HG02970 (cell line): ENCODE results near the gene MYO15A.

Source experiments
- ATAC-seq: cut with Tn5 transposase; IDR thresholded peaks from one replicate; pipeline ENCODE4 v1.9.1; 2021; ENCODE audit warnings: mild to moderate bottlenecking, moderate library complexity, moderate number of reproducible peaks; ENCODE audit not compliant: unreplicated experiment, low FRiP score

MYO15A gene

DNA sequence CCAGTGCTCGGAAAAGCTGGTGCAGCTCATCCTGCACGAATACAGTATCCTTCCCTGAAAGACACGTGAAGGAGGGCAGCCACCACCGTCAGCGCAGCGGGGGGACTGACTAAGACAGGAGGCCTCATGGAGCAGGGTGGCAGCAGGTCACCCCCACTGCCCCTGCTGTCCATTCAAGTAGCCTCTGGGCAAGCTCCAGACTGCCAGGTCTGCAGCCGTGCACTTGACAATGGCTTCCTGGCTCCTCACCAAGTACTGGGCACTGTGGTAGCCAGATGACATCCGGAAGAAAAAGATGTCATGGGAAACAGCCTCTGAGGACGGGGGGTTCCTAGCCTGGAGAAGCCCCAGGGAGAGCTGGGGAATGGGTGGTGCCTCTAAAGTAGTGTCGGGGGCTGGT lies 7.9 kb upstream of the MYO15A start:
- no peak for ATAC-seq

DNA sequence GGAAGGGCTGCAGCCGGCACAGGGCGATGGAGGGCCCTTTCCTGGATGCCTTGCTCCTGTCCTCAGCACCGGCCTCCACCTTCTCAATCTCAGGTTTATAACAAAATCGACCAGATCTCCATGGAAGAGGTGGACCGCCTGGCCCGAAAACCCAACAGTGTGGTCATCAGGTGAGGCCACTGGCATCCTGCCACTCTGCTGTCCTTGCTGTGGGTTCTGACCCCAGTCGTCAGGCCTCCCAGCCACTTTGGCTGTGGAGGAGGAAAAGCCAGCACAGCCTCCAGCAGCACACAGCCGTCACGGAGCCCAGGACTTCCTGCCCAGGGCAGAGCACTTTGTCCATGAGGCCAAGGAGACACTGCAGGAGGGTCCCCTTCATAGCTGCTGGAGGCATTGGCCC lies 6.7 kb upstream of the MYO15A start:
- no peak for ATAC-seq

GRCh38 chr17:18102640-18103039 lies 5.9 kb upstream of the MYO15A start:
- no peak for ATAC-seq

- no peak for ATAC-seq
These were observed 3.5 kb upstream of the MYO15A start for GRCh38 chr17:18105027-18105426.

DNA sequence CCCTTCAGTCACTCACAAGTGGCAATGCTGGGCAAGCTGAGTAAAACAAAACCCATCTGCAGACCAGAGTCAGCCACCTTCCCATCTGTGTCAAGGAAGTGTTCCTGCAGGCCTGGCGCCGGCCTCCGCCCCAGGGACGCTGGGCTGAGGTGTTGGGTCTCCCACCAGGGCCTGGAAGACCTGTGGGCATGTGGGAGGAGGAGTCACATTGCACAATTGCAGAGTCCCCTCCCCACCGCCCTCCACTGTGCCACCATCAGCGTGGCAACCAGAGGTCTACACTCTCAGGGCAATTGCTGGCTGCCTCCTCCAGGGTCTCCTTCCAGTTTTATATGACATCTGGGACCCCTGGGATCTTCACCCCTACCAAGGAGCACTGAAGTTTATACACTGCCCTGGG lies 3.0 kb upstream of the MYO15A start:
- ATAC-seq, result no peak

DNA sequence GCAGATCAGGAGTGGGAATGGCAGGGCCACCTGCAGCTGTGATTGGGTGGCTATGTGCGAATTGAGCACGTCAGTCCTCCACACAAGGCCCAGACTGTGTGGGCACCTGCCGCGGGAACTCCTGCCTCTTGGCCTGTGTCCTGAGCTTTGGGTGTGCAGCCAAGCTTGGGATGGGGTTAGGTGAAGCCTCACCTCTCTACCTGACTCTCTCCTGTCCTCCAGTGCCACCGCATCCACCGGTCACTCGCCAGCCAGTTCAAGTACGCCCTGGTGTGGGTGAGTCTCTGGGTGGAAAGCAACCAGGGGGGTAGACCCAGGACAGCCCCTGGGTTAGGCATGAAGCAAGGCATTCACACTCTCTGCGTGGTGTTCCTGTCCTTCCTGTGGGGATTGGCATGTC lies 2.3 kb upstream of the MYO15A start:
- no peak for ATAC-seq

DNA sequence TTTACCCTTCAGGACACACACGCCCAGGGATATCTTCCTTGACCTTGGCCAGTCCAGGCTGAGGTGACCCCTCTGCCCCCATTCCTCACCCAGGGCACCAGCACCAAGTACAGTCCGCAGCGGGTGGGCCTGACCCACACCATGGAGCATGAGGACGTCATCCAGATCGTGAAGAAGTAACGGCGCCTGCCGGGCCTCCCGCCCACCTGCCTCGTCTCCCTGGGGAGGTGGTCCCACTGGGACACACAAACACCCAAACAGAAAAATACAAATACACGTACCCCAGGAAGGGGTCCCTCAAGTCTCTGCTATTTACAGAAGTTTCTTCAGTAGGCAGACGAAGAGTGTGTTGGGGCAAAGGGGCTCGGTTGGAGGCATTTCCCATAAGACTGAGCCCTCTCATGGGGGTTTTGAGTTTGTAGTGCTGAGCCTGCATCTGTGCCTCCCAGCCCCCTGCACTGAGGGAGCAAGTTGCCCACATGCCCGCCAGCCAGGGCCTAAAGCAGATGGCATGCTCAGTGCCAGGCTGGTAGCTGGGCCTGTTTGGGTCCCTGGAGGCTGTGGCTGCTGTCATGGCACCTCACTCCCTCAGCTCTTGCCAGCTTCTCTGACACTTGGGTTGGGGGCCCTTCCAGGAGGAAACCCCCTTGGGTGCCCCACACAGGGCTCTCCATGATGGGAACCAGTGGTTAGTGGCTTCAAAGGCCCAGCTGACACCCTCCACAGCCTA lies 1.3 kb upstream of the MYO15A start:
- no peak for ATAC-seq

DNA sequence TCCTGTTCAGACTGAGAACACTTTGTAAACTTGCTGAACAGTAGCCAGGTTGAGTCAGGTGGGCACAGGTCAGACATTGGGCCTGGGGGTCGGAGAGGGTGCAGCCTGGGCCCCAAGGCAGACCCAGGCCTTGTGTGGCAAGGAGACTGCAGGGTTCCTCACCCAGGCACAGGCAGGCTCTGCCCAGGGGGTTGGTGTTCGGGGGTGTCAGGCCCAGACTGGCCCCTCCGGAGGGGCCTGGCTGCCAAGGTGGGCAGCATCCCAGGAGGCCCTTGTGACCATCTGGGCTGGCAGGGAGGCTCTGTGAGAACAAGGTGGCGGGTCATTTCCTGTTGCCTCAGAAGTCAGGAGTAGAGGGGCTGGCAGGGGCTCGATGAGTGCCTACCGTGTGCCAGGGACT lies 585 bp upstream of the MYO15A start:
- ATAC-seq, result no peak

- ATAC-seq, result no peak
These were observed 1.5 kb downstream of the MYO15A start for GRCh38 chr17:18109935-18110485.

DNA sequence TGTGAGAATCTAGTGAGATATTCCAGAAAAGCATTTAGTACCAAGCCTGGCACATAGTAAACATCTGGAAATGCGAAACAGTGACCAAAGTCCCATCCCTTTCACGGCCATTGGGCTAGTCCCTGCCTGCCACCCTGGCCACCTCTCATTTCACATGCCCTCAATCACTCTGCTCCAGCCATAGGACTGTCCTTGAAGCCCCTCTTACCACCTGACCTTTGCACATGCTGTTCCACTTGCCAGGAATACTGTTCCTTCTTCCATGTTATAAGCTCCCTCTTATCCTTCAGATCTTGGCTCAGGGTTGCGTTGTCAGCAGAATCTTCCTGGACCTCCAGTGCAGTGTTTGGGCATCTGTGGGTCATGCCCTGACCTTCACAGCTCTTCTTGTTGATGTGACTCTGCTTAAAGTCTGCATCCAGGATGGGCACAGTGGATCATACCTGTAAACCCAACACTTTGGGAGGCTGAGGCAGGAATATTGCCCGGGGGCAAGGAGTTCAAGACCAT lies 2.1 kb downstream of the MYO15A start:
- no peak for ATAC-seq

DNA sequence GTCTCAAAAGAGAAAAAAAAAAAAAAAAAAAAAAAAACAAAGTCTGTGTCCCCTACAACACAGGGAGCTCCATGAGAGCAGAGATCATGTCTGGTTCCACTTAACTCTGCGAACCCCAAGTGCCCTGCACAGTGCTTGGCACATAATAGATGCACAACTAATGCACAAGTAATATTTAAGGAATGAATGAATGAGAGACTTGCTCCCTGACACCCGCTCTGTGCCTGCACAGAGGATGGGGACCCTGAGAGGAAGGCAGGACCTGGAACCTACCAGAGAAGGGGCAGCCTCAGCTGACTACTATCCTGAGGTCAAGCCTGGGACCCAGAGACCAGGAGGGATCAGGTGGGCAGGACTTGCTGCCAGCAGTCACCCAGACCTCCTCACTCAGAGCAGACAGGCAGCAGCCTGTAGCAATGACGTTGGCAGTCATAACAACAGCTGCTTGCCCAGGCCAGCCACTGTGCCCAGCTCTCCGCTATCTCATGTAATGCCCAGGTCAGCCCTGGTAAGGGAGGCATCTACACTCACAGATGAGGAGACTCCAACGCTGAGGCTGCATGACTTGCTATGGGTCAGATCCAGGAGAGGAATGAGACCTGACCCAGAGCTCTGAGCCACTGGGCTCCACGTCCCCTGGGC lies 2.9 kb downstream of the MYO15A start:
- ATAC-seq, result no peak

GRCh38 chr17:18115517-18115916 lies 7.0 kb downstream of the MYO15A start:
- no peak for ATAC-seq

- ATAC-seq, result no peak
These were observed 7.5 kb downstream of the MYO15A start for GRCh38 chr17:18116078-18116477.

DNA sequence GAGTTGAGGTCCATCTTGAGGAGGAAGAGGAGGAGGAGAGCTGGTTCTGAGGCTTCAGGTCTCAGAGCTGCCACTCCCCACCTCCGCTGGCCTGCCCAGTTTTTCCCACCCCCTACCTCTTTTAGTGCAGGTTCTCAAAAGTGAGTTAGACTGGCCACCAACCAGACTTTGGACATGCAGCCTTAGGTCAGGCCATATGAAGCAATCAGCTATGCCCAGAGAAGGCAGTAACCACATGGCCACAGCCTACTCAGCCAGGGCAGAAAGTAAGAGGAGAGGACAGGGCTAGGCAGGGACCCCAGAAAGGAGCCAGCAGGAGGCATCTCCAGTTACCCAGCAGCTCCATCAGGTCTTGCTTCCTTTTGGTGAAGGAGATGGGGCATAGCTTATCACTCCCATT lies 9.0 kb downstream of the MYO15A start:
- ATAC-seq, result no peak

DNA sequence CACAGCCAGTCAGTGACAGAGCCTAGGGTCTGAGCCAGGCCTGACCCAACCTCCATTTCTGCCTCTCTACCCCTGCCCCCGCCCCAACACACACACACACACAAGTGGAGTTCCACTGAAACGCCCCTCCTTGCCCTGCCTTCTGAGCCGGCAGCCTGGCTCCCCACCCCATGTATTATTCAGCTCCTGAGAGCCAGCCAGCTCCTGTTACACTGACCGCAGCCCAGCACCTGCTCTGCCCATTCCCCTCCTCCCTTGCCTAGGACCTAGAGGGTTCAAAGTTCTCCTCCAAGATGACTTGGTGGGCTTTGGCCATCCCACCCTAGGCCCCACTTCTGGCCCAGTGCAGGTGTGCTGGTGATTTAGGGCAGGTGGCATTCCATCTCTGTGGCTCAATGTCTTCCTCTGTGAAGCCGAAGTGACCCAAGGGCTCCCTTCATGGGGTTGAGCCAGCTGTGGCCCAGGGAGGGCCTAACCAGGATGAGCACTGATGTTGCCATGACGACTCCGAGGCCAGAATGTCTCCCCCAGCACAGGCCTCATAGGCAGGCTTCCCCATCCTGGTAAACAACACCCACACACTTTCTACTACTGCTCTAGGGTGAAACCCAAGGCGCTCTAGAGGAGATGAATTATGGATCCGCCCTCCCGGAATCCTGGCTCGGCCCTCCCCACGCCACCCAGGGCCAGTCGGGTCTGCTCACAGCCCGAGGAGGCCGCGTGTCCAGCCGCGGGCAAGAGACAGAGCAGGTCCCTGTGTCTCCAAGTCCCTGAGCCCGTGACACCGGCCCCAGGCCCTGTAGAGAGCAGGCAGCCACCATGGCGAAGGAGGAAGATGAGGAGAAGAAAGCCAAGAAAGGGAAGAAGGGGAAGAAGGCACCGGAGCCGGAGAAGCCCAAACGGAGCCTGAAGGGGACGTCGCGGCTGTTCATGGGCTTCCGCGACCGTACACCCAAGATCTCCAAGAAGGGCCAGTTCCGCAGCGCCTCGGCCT lies 9.7 kb downstream of the MYO15A start:
- ATAC-seq, result no peak

DNA sequence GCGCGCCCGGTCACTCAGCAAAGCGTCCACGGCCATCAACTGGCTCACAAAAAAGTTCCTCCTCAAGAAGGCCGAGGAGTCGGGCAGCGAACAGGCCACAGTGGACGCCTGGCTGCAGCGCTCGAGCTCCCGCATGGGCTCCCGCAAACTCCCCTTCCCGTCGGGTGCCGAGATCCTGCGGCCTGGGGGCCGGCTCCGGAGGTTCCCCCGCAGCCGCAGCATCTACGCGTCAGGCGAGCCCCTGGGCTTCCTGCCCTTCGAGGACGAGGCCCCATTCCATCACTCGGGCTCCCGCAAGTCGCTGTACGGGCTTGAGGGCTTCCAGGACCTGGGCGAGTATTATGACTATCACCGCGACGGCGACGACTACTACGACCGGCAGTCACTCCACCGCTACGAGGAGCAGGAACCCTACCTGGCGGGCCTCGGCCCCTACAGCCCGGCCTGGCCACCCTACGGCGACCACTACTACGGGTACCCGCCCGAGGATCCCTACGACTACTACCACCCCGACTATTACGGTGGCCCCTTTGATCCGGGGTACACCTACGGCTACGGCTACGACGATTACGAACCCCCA lies 10.7 kb downstream of the MYO15A start:
- no peak for ATAC-seq

DNA sequence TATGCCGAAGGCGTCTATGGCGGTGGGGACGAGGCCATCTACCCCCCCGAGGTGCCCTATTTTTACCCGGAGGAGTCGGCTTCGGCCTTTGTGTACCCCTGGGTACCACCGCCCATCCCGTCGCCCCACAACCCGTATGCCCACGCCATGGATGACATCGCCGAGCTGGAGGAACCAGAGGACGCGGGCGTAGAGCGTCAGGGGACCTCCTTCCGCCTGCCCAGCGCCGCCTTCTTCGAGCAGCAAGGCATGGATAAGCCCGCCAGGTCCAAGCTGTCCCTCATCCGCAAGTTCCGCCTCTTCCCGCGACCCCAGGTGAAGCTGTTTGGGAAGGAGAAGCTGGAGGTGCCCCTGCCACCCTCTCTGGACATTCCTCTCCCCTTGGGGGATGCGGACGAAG lies 11.4 kb downstream of the MYO15A start:
- no peak for ATAC-seq

DNA sequence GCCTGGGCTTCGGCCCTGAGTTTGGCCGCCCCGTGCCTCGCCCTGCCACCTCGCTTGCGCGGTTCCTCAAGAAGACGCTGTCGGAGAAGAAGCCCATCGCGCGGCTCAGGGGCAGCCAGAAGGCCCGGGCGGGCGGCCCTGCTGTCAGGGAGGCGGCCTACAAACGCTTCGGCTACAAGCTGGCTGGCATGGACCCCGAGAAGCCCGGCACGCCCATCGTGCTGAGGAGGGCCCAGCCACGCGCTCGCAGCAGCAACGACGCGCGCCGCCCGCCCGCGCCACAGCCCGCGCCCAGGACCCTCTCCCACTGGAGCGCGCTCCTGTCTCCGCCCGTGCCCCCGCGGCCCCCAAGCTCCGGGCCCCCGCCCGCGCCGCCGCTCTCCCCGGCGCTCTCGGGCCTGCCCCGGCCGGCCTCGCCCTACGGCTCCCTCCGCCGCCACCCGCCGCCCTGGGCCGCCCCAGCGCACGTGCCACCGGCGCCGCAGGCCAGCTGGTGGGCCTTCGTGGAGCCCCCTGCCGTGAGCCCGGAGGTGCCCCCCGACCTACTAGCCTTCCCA lies 12.0 kb downstream of the MYO15A start:
- ATAC-seq, result no peak

DNA sequence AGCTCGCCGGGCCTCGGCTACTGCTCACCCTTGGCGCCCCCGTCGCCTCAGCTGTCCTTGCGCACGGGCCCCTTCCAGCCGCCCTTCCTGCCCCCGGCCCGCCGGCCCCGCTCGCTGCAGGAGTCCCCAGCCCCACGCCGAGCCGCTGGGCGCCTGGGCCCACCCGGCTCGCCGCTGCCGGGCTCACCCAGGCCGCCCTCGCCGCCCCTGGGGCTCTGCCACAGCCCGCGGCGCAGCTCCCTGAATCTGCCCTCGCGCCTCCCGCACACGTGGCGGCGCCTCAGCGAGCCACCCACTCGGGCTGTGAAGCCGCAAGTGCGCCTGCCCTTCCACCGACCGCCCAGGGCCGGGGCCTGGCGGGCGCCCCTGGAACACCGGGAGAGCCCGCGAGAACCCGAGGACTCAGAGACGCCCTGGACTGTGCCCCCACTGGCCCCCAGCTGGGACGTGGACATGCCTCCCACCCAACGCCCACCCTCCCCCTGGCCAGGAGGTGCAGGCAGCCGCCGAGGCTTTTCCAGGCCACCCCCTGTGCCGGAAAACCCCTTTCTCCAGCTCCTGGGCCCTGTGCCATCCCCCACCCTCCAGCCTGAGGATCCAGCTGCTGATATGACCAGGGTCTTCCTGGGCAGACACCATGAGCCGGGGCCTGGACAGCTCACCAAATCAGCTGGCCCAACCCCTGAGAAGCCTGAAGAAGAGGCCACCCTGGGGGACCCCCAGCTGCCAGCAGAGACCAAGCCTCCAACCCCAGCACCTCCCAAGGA lies 12.8 kb downstream of the MYO15A start:
- no peak for ATAC-seq
